ENCODE measurements around the gene SPSB1.

Gene SPSB1

GRCh38 chr1:9345922-9346321 is 53.2 kb downstream of the SPSB1 start:
- no peak for DNase-seq (ENCODE audit: low read depth)
- TF ChIP-seq, protein P1, sequence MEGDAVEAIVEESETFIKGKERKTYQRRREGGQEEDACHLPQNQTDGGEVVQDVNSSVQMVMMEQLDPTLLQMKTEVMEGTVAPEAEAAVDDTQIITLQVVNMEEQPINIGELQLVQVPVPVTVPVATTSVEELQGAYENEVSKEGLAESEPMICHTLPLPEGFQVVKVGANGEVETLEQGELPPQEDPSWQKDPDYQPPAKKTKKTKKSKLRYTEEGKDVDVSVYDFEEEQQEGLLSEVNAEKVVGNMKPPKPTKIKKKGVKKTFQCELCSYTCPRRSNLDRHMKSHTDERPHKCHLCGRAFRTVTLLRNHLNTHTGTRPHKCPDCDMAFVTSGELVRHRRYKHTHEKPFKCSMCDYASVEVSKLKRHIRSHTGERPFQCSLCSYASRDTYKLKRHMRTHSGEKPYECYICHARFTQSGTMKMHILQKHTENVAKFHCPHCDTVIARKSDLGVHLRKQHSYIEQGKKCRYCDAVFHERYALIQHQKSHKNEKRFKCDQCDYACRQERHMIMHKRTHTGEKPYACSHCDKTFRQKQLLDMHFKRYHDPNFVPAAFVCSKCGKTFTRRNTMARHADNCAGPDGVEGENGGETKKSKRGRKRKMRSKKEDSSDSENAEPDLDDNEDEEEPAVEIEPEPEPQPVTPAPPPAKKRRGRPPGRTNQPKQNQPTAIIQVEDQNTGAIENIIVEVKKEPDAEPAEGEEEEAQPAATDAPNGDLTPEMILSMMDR (IDR thresholded peaks at IDR 0.05; ENCODE audit: control insufficient read depth, insufficient read depth, low read depth, low read length, missing control alignments), result no peak
- no peak overlapping the region for H3K4me3 ChIP-seq (ENCODE audit: control insufficient read depth, low read depth, low read length)

- DNase-seq (ENCODE audit: low read depth), result no peak
- H3K4me3 ChIP-seq (ENCODE audit: control insufficient read depth, low read depth, low read length), result no peak overlapping the region
- TF ChIP-seq, protein P1 (IDR thresholded peaks at IDR 0.05; ENCODE audit: control insufficient read depth, insufficient read depth, low read depth, low read length, missing control alignments), result no peak
Observed at GRCh38 chr1:9346566-9346965, 53.9 kb downstream of the SPSB1 start.

GRCh38 chr1:9347095-9347850 is 54.6 kb downstream of the SPSB1 start:
- TF ChIP-seq, protein P1 (IDR thresholded peaks at IDR 0.05; ENCODE audit: control insufficient read depth, insufficient read depth, low read depth, low read length, missing control alignments), result no peak
- no peak for DNase-seq (ENCODE audit: low read depth)
- no peak overlapping the region for H3K4me3 ChIP-seq (ENCODE audit: control insufficient read depth, low read depth, low read length)

- TF ChIP-seq, protein P1 (IDR thresholded peaks at IDR 0.05; ENCODE audit: control insufficient read depth, insufficient read depth, low read depth, low read length, missing control alignments), result no peak
- no peak for DNase-seq (ENCODE audit: low read depth)
- H3K4me3 ChIP-seq (ENCODE audit: control insufficient read depth, low read depth, low read length), result no peak overlapping the region
Observed at GRCh38 chr1:9349331-9349851, 56.7 kb downstream of the SPSB1 start.

- TF ChIP-seq, protein P1 (IDR thresholded peaks at IDR 0.05; ENCODE audit: control insufficient read depth, insufficient read depth, low read depth, low read length, missing control alignments), result no peak
- DNase-seq (ENCODE audit: low read depth), result no peak
- H3K4me3 ChIP-seq (ENCODE audit: control insufficient read depth, low read depth, low read length), result no peak overlapping the region
Observed at GRCh38 chr1:9350013-9350908, 57.6 kb downstream of the SPSB1 start.

DNA sequence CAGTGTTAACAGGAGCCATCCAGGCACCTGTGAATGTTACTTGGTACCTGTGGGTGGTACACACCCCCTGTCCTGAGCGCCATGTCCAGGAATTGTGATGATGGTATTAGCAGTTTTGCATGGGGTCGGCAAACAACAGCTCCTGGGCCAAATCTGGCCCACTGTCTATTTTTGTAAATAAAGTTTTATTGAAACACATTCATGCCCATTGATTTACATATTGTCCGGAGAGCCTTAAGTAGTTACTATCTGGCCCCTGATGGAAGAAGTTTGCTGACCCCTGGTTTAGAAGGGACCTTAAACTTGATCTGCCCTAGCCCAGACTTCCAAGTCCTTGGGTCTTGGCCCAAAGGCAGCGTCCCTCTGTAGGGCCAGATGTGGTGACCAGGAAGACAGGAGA is 58.3 kb downstream of the SPSB1 start:
- no peak for DNase-seq (ENCODE audit: low read depth)
- TF ChIP-seq, protein P1 (IDR thresholded peaks at IDR 0.05; ENCODE audit: control insufficient read depth, insufficient read depth, low read depth, low read length, missing control alignments), result no peak
- H3K4me3 ChIP-seq (ENCODE audit: control insufficient read depth, low read depth, low read length), result no peak overlapping the region

Data from AG09309 (cell line).